GM19328 (cell line): ENCODE measurements around the gene HDGFL2.

Source experiments
- ATAC-seq: cut with Tn5 transposase; IDR thresholded peaks from one replicate; pipeline ENCODE4 v1.9.1; 2021; ENCODE audit warnings: mild to moderate bottlenecking, moderate library complexity; ENCODE audit not compliant: unreplicated experiment

The HDGFL2 gene

GRCh38 chr19:4464815-4465581, 7.1 kb upstream of the HDGFL2 start:
- no peak for ATAC-seq

- no peak for ATAC-seq
These were observed 4.3 kb upstream of the HDGFL2 start for GRCh38 chr19:4467835-4468234.

GRCh38 chr19:4471403-4472173, 509 bp upstream of the HDGFL2 start:
- ATAC-seq: peak; percentile 92

GRCh38 chr19:4473011-4473762, 1.1 kb downstream of the HDGFL2 start:
- no peak for ATAC-seq

- no peak for ATAC-seq
These were observed 1.8 kb downstream of the HDGFL2 start for GRCh38 chr19:4473763-4474513.

GRCh38 chr19:4474514-4475022, 2.5 kb downstream of the HDGFL2 start:
- no peak for ATAC-seq

- ATAC-seq: no peak
These were observed 5.1 kb downstream of the HDGFL2 start for GRCh38 chr19:4477034-4477801.

GRCh38 chr19:4482721-4483364, 10.7 kb downstream of the HDGFL2 start:
- no peak for ATAC-seq

GRCh38 chr19:4483385-4483784, 11.3 kb downstream of the HDGFL2 start:
- no peak for ATAC-seq

GRCh38 chr19:4487572-4487971, 15.5 kb downstream of the HDGFL2 start:
- no peak for ATAC-seq

GRCh38 chr19:4488496-4488895, 16.4 kb downstream of the HDGFL2 start:
- ATAC-seq: no peak

GRCh38 chr19:4491446-4491845, 19.3 kb downstream of the HDGFL2 start:
- ATAC-seq: no peak

- ATAC-seq: no peak
These were observed 20.4 kb downstream of the HDGFL2 start for GRCh38 chr19:4492337-4493103.

GRCh38 chr19:4493104-4493928, 21.2 kb downstream of the HDGFL2 start:
- ATAC-seq: no peak

GRCh38 chr19:4493929-4494690, 22.0 kb downstream of the HDGFL2 start:
- ATAC-seq: no peak

- ATAC-seq: no peak
These were observed 22.6 kb downstream of the HDGFL2 start for GRCh38 chr19:4494691-4495064.

GRCh38 chr19:4495471-4495870, 23.4 kb downstream of the HDGFL2 start:
- ATAC-seq: no peak
